HepG2 (cell line): Measurements from ENCODE around the gene NMUR1.

Experiments
- CEBPB ChIP-seq: IDR thresholded peaks from 2 replicates; pipeline ENCODE4 v1.6.1; 2011; ENCODE audit warnings: low read depth, low read length, improper control_type of control experiment, borderline replicate concordance
- CTCF ChIP-seq: sonication (generic); formaldehyde crosslinking; IDR thresholded peaks from 2 replicates; pipeline ENCODE4 v1.5.0; 2020; ENCODE audit warnings: mild to moderate bottlenecking, missing genetic modification reagents, moderate library complexity
- KLF13 ChIP-seq: sonication (generic); formaldehyde crosslinking; IDR thresholded peaks from 2 replicates; pipeline ENCODE4 v1.4.0; 2020; ENCODE audit warnings: mild to moderate bottlenecking, missing genetic modification reagents
- MAX ChIP-seq: IDR thresholded peaks from 2 replicates; pipeline ENCODE4 v1.6.1; 2012; ENCODE audit warnings: inconsistent platforms
- NFE2L1 ChIP-seq: sonication (generic); formaldehyde crosslinking; IDR thresholded peaks from 2 replicates; pipeline ENCODE4 v1.4.0; 2020; ENCODE audit warnings: missing genetic modification reagents, mild to moderate bottlenecking, borderline replicate concordance
- SRSF9 ChIP-seq: fragments of 200-400 bp; formaldehyde crosslinking; IDR thresholded peaks from 2 replicates; pipeline ENCODE4 v1.6.1; 2018; ENCODE audit warnings: borderline replicate concordance, mild to moderate bottlenecking, low read depth, low read length; ENCODE audit not compliant: insufficient read depth, poor library complexity, severe bottlenecking
- ZBTB25 ChIP-seq: IDR thresholded peaks from 2 replicates; pipeline ENCODE4 v1.6.1; 2018; ENCODE audit warnings: missing genetic modification reagents
- ZNF224 ChIP-seq: sonication (generic); formaldehyde crosslinking; IDR thresholded peaks from 2 replicates; pipeline ENCODE4 v1.5.0; 2020; ENCODE audit warnings: mild to moderate bottlenecking, missing genetic modification reagents
- ZNF264 ChIP-seq: sonication (generic); formaldehyde crosslinking; IDR thresholded peaks from 2 replicates; pipeline ENCODE4 v1.4.0; 2020; ENCODE audit warnings: missing genetic modification reagents
- TF ChIP-seq, protein P1 (sequence below): IDR thresholded peaks from 2 replicates; pipeline ENCODE4 v1.6.1; 2016; ENCODE audit warnings: low read depth, borderline replicate concordance

DNA sequence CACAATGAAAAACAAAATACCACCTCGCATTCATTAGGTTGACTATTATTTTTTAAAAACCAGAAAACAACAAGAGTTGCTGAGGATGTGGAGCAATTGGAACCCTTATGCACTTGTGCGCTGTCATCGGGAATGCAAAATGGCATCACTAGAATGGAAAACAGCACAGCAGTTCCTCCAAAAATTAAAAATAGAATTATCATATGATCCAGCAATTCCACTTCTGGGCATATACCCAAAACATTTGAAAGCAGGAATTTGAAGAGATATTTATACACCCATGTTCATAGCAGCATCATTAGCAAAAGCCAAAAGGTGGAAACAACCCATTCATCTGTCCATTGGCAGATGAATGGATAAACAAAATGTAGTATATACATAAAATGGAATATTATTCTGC, 11.9 kb upstream of the NMUR1 start:
- TF ChIP-seq ZNF264, result no peak
- TF ChIP-seq ZBTB25 (CRISPR knock-in tag), result no peak
- TF ChIP-seq, protein P1, sequence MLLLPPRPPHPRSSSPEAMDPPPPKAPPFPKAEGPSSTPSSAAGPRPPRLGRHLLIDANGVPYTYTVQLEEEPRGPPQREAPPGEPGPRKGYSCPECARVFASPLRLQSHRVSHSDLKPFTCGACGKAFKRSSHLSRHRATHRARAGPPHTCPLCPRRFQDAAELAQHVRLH (CRISPR knock-in tag), result no peak
- TF ChIP-seq ZNF224 (CRISPR knock-in tag), result no peak
- TF ChIP-seq CEBPB, result no peak
- no peak for TF ChIP-seq NFE2L1 (CRISPR knock-in tag)
- no peak for TF ChIP-seq KLF13
- no peak for TF ChIP-seq MAX
- TF ChIP-seq SRSF9, result no peak
- no peak for TF ChIP-seq CTCF (CRISPR knock-in tag)
